OCI-LY7 (cell line): Measurements from ENCODE around the gene CDSN. TPM values are rescaled to one million over a fixed set of nuclear protein-coding genes. Genes with fewer than 3 reads are reported as not detected.

Experiments used
- BruUV-seq: library from RNA; stranded (reverse); fragments of 400-500 nt; replicated peaks from 2 replicates; lab custom pipeline; 2021; lab: Mats Ljungman, UMichigan
- CTCF ChIA-PET: fragments of 300-600 bp; sonication (Branson Sonifier 250); formaldehyde crosslinking; loops from one replicate; lab custom pipeline; 2022; ENCODE audit warnings: antibody characterized with exemption; ENCODE audit not compliant: unreplicated experiment; lab: Charles Lee
- POLR2A ChIA-PET: fragments of 300-600 bp; sonication (Branson Sonifier 250); formaldehyde crosslinking; loops from one replicate; lab custom pipeline; 2022; ENCODE audit warnings: antibody characterized with exemption; lab: Charles Lee
- DNase-seq: peaks from one replicate; pipeline ENCODE4 v3.0.0-alpha.2; 2015; ENCODE audit warnings: low spot score
- H2AFZ ChIP-seq: fragments of 200-600 bp; sonication (generic), shearing (Covaris generic); 2 replicates; pipeline ENCODE4 v1.6.1; 2014; ENCODE audit warnings: mild to moderate bottlenecking, antibody characterized with exemption, low read length, moderate library complexity
- H3K27ac ChIP-seq: fragments of 200-600 bp; sonication (generic); 2 replicates; pipeline ENCODE4 v1.5.1; 2014; ENCODE audit warnings: mixed run types, low read depth, mild to moderate bottlenecking, moderate library complexity, low read length, inconsistent platforms; ENCODE audit not compliant: poor library complexity, severe bottlenecking
- H3K36me3 ChIP-seq: fragments of 200-600 bp; sonication (generic); 2 replicates; pipeline ENCODE4 v1.6.1; 2014; ENCODE audit warnings: mild to moderate bottlenecking, antibody characterized with exemption, low read length, moderate library complexity, mixed read lengths; ENCODE audit not compliant: insufficient read depth
- H3K4me1 ChIP-seq: fragments of 200-600 bp; sonication (generic); 2 replicates; pipeline ENCODE4 v1.5.1; 2014; ENCODE audit warnings: mild to moderate bottlenecking, low read length; ENCODE audit not compliant: insufficient read depth, poor library complexity, severe bottlenecking
- H3K4me2 ChIP-seq: fragments of 200-600 bp; sonication (generic); 2 replicates; pipeline ENCODE4 v1.6.1; 2014; ENCODE audit warnings: mild to moderate bottlenecking, low read length
- H3K4me3 ChIP-seq: fragments of 200-600 bp; sonication (generic); 2 replicates; pipeline ENCODE4 v1.5.1; 2014; ENCODE audit warnings: mild to moderate bottlenecking, low read depth, low read length; ENCODE audit not compliant: poor library complexity, severe bottlenecking
- H3K79me2 ChIP-seq: fragments of 200-600 bp; sonication (generic); 2 replicates; pipeline ENCODE4 v1.6.1; 2016; ENCODE audit warnings: low read depth, mild to moderate bottlenecking, low read length, moderate library complexity, mixed read lengths; ENCODE audit not compliant: insufficient read depth
- H3K9me2 ChIP-seq: fragments of 200-600 bp; sonication (generic); 2 replicates; pipeline ENCODE4 v1.6.1; 2016; ENCODE audit warnings: mild to moderate bottlenecking, low read length, mixed read lengths; ENCODE audit not compliant: insufficient read depth
- H3K9me3 ChIP-seq: fragments of 200-600 bp; sonication (generic); 2 replicates; pipeline ENCODE4 v1.6.1; 2014; ENCODE audit warnings: mild to moderate bottlenecking, mixed run types, low read length, mixed read lengths
- H4K20me1 ChIP-seq: fragments of 200-600 bp; sonication (generic); 2 replicates; pipeline ENCODE4 v1.6.1; 2014; ENCODE audit warnings: mild to moderate bottlenecking, antibody characterized with exemption, low read length, moderate library complexity, mixed read lengths; ENCODE audit not compliant: insufficient read depth
- CTCF ChIP-seq: fragments of 200-600 bp; sonication (generic); conservative IDR thresholded peaks from 2 replicates; pipeline ENCODE4 v1.5.1; 2014; ENCODE audit warnings: mild to moderate bottlenecking, antibody characterized with exemption, low read length, moderate library complexity, mixed read lengths
- EZH2phosphoT487 ChIP-seq: fragments of 200-600 bp; sonication (generic); IDR thresholded peaks from 2 replicates; pipeline ENCODE4 v1.6.1; 2018; ENCODE audit warnings: low read depth, borderline replicate concordance, mild to moderate bottlenecking, mixed run types, antibody characterized with exemption, low read length, moderate library complexity, mixed read lengths
- intact Hi-C: fragments of 100-400 bp; cut with micrococcal nuclease; formaldehyde crosslinking; loops from one replicate; pipeline ENCODE4 v1.10.0; 2022; ENCODE audit not compliant: unreplicated experiment
- total RNA-seq, 2 experiments: library from RNA; depleted of rRNA in 1 of 2; stranded (reverse); fragments of >200 nt in 1 of 2; shearing (Covaris generic) in 1 of 2; gene quantifications; 2 replicates each; pipeline ENCODE4 v1.2.3, GENCODE V29; 2014 to 2022

Gene CDSN
- total RNA-seq, 2 experiments from 2014 or later: not detected

- Histone ChIP-seq H3K4me2 (no peak overlapping the region), H3K4me1 (peaks cover 12% of the 10 kb centered on the region), H3K4me3 (no peak overlapping the region), H3K36me3 (no peaks in the 10 kb centered on the region), H3K9me2 (no peaks in the 10 kb centered on the region), H3K9me3 (no peaks in the 10 kb centered on the region), H3K27ac (no peak overlapping the region), H3K79me2 (no peaks in the 10 kb centered on the region), H4K20me1 (no peaks in the 10 kb centered on the region), H2AFZ (no peak overlapping the region)
- ChIA-PET CTCF (no interaction called here), POLR2A (no interaction called here)
- no TSS peak for BruUV-seq
- TF ChIP-seq EZH2phosphoT487 (no peak), CTCF (no peak)
- intact Hi-C loops: no loop called here
- no peak for DNase-seq
These were observed 28.0 kb downstream of the CDSN start for GRCh38 chr6:31092238-31092637.

GRCh38 chr6:31091680-31092079, 28.6 kb downstream of the CDSN start:
- TF ChIP-seq EZH2phosphoT487: no peak
- CTCF ChIA-PET: no interaction called here
- POLR2A ChIA-PET: no interaction called here
- Histone ChIP-seq H3K36me3 (no peaks in the 10 kb centered on the region), H3K9me3 (no peaks in the 10 kb centered on the region), H3K27ac (no peak overlapping the region), H3K4me2 (no peak overlapping the region), H2AFZ (no peak overlapping the region), H3K79me2 (no peaks in the 10 kb centered on the region), H4K20me1 (no peaks in the 10 kb centered on the region), H3K9me2 (no peaks in the 10 kb centered on the region), H3K4me1 (peaks cover 12% of the 10 kb centered on the region), H3K4me3 (no peak overlapping the region)
- no TSS peak for BruUV-seq
- DNase-seq: no peak
- intact Hi-C loops: no loop called here

- Histone ChIP-seq H3K79me2 (no peaks in the 10 kb centered on the region), H2AFZ (no peak overlapping the region), H3K36me3 (no peaks in the 10 kb centered on the region), H3K4me1 (peaks cover 12% of the 10 kb centered on the region), H3K27ac (no peak overlapping the region), H3K4me3 (no peak overlapping the region), H3K9me2 (no peaks in the 10 kb centered on the region), H3K4me2 (no peak overlapping the region), H4K20me1 (no peaks in the 10 kb centered on the region), H3K9me3 (no peaks in the 10 kb centered on the region)
- ChIA-PET CTCF (no interaction called here), POLR2A (interaction anchor here (0.6 kb wide), 1 partner anchor 162 kb away, joined by 3 read pairs; no protein-coding TSS in a partner anchor)
- no TSS peak for BruUV-seq
- no peak for DNase-seq
- TF ChIP-seq CTCF (no peak), EZH2phosphoT487 (no peak)
- intact Hi-C loops: no loop called here
These were observed 29.3 kb downstream of the CDSN start for GRCh38 chr6:31090973-31091364.
